HCT116 (cell line): ENCODE measurements around the gene EXD3. TPM values are rescaled to one million over a fixed set of nuclear protein-coding genes. Genes with fewer than 3 reads are reported as not detected.

Experiments
- ATAC-seq: fragments of 200-7000 bp; cut with Tn5 transposase; 2 replicates; pipeline ENCODE4 v1.9.1; 2020; ENCODE audit warnings: mild to moderate bottlenecking, moderate library complexity
- BruUV-seq: library from RNA; stranded (reverse); fragments of 400-500 nt; replicated peaks from 2 replicates; lab custom pipeline; 2021; lab: Mats Ljungman, UMichigan
- CTCF ChIA-PET: fragments of 300-600 bp; sonication (Branson Sonifier 250); formaldehyde crosslinking; loops from one replicate; lab custom pipeline; 2021; ENCODE audit warnings: antibody characterized with exemption; lab: Charles Lee
- POLR2A ChIA-PET: fragments of 300-600, 350-600 bp; sonication (Branson Sonifier 250); formaldehyde crosslinking; loops from one replicate; lab custom pipeline; 2021; ENCODE audit warnings: antibody characterized with exemption; lab: Charles Lee
- RAD21 ChIA-PET, 2 experiments: fragments of 300-600 bp; sonication (Branson Sonifier 250); formaldehyde crosslinking; loops; one replicate each; lab custom pipeline; 2023; ENCODE audit warnings: low total read pairs in 2 of 2; ENCODE audit not compliant: uncharacterized antibody in 2 of 2, unreplicated experiment in 2 of 2, low non-redundant PET in 1 of 2; lab: Charles Lee
- DNase-seq: peaks from one replicate; pipeline ENCODE4 v3.0.0-alpha.2; 2010; ENCODE audit warnings: low read depth, low spot score
- H2AFZ ChIP-seq: fragments of 200-600 bp; shearing (Covaris generic), sonication (generic); 2 replicates; pipeline ENCODE4 v1.6.1; 2017; ENCODE audit warnings: low read depth, mixed run types, mixed read lengths, antibody characterized with exemption, low read length; ENCODE audit not compliant: poor library complexity, severe bottlenecking
- H3K27ac ChIP-seq: 2 replicates; pipeline ENCODE4 v1.5.1; 2012; ENCODE audit warnings: low read depth, low read length
- H3K27me3 ChIP-seq: fragments of 200-600 bp; sonication (generic); 2 replicates; pipeline ENCODE4 v1.6.1; 2016; ENCODE audit warnings: mixed run types, low read length, mixed read lengths; ENCODE audit not compliant: insufficient read depth
- H3K36me3 ChIP-seq, 2 experiments: fragments of 200-500 bp in 1 of 2; fragments of 200-600 bp in 1 of 2; sonication (Bioruptor generic) in 1 of 2; sonication (generic) in 1 of 2; 2 replicates each; pipeline versions ENCODE4 v1.5.1 to v1.6.1; 2014 to 2016; ENCODE audit warnings: low read length in 2 of 2, inconsistent platforms in 1 of 2, mixed read lengths in 1 of 2, mixed run types in 1 of 2; ENCODE audit not compliant: insufficient read depth in 2 of 2, control insufficient read depth in 1 of 2
- H3K4me1 ChIP-seq, 2 experiments: fragments of 200-600 bp in 1 of 2; sonication (generic) in 1 of 2; 2 replicates each; pipeline versions ENCODE4 v1.5.1 to v1.6.1; 2012 to 2017; ENCODE audit warnings: low read length in 2 of 2, inconsistent platforms in 1 of 2, mild to moderate bottlenecking in 1 of 2, mixed read lengths in 1 of 2, mixed run types in 1 of 2, moderate library complexity in 1 of 2; ENCODE audit not compliant: insufficient read depth in 2 of 2, control insufficient read depth in 1 of 2
- H3K4me2 ChIP-seq: fragments of 200-600 bp; sonication (generic); 2 replicates; pipeline ENCODE4 v1.6.1; 2017; ENCODE audit warnings: mixed run types, low read length, mixed read lengths
- H3K4me3 ChIP-seq, 2 experiments: fragments of 200-600 bp in 1 of 2; sonication (generic) in 1 of 2; replicated peaks in 1 of 2; 2 replicates each; pipeline ENCODE4 v1.5.1; 2011 to 2016; ENCODE audit warnings: low read length in 2 of 2, control low read depth in 1 of 2, low read depth in 1 of 2, mild to moderate bottlenecking in 1 of 2, mixed read lengths in 1 of 2, mixed run types in 1 of 2
- H3K79me2 ChIP-seq: fragments of 200-600 bp; sonication (generic); 2 replicates; pipeline ENCODE4 v1.6.1; 2017; ENCODE audit warnings: mild to moderate bottlenecking, mixed run types, low read length, moderate library complexity, mixed read lengths; ENCODE audit not compliant: insufficient read depth
- H3K9ac ChIP-seq: fragments of 200-600 bp; sonication (generic); 2 replicates; pipeline ENCODE4 v1.6.1; 2016; ENCODE audit warnings: low read length, mixed read lengths
- H3K9me2 ChIP-seq: fragments of 200-600 bp; sonication (generic), shearing (Covaris generic); 2 replicates; pipeline ENCODE4 v1.6.1; 2017; ENCODE audit warnings: mixed run types, mild to moderate bottlenecking, moderate library complexity; ENCODE audit not compliant: insufficient read depth
- H3K9me3 ChIP-seq, 2 experiments: fragments of 200-500 bp in 1 of 2; fragments of 200-600 bp in 1 of 2; sonication (Bioruptor generic) in 1 of 2; sonication (generic) in 1 of 2; 2 replicates each; pipeline ENCODE4 v1.6.1; 2014 to 2017; ENCODE audit warnings: low read length in 2 of 2, mixed read lengths in 2 of 2, inconsistent platforms in 1 of 2, low read depth in 1 of 2, mild to moderate bottlenecking in 1 of 2, mixed run types in 1 of 2, moderate library complexity in 1 of 2; ENCODE audit not compliant: control insufficient read depth in 1 of 2, insufficient read depth in 1 of 2
- H4K20me1 ChIP-seq: fragments of 200-600 bp; sonication (generic), shearing (Covaris generic); 2 replicates; pipeline ENCODE4 v1.6.1; 2017; ENCODE audit warnings: mixed run types, mild to moderate bottlenecking, moderate library complexity; ENCODE audit not compliant: insufficient read depth
- CBX3 ChIP-seq: IDR thresholded peaks from 2 replicates; pipeline ENCODE4 v1.6.1; 2012; ENCODE audit warnings: low read depth
- CEBPB ChIP-seq: IDR thresholded peaks from 2 replicates; pipeline ENCODE4 v1.6.1; 2012; ENCODE audit warnings: low read depth
- EGR1 ChIP-seq: IDR thresholded peaks from 2 replicates; pipeline ENCODE4 v1.6.1; 2012; ENCODE audit warnings: low read depth
- JUND ChIP-seq: IDR thresholded peaks from 2 replicates; pipeline ENCODE4 v1.6.1; 2012
- POLR2A ChIP-seq: IDR thresholded peaks from 2 replicates; pipeline ENCODE4 v1.7.0; 2011; ENCODE audit warnings: borderline replicate concordance; ENCODE audit not compliant: insufficient read depth, insufficient read length; ENCODE audit errors: extremely low read depth
- POLR2AphosphoS5 ChIP-seq: IDR thresholded peaks from 2 replicates; pipeline ENCODE4 v1.6.1; 2011; ENCODE audit warnings: mild to moderate bottlenecking, low read depth, low read length, moderate library complexity
- SIN3A ChIP-seq: IDR thresholded peaks from 2 replicates; pipeline ENCODE4 v1.6.1; 2012; ENCODE audit warnings: low read depth
- SP1 ChIP-seq: IDR thresholded peaks from 2 replicates; pipeline ENCODE4 v1.6.1; 2012; ENCODE audit warnings: low read depth
- TCF7L2 ChIP-seq: IDR thresholded peaks from 2 replicates; pipeline ENCODE4 v1.7.0; 2011; ENCODE audit warnings: borderline replicate concordance, inconsistent platforms; ENCODE audit not compliant: insufficient read depth, insufficient read length; ENCODE audit errors: extremely low read depth
- ZBTB33 ChIP-seq: IDR thresholded peaks from 2 replicates; pipeline ENCODE4 v1.6.1; 2011; ENCODE audit warnings: mild to moderate bottlenecking, low read length, moderate library complexity; ENCODE audit not compliant: insufficient replicate concordance; ENCODE audit errors: extremely low read depth
- ZNF274 ChIP-seq: fragments of 200-500 bp; sonication (Bioruptor generic); IDR thresholded peaks from 2 replicates; pipeline ENCODE4 v1.6.1; 2014; ENCODE audit warnings: mild to moderate bottlenecking, low read depth, low read length, inconsistent platforms
- intact Hi-C: fragments of 100-400 bp; cut with micrococcal nuclease; formaldehyde crosslinking; loops from 2 replicates; pipeline ENCODE4 v1.10.0; 2022
- total RNA-seq: library from RNA; stranded (reverse); gene quantifications from one replicate; pipeline ENCODE4 v1.2.1, GENCODE V29; 2021; ENCODE audit not compliant: unreplicated experiment
- TF ChIP-seq, protein P1 (sequence below), 3 experiments: fragments of 200-600 bp in 1 of 3; sonication (generic) in 1 of 3; IDR thresholded peaks in 2 of 3; conservative IDR thresholded peaks in 1 of 3; 2 replicates each; pipeline ENCODE4 v1.5.1; 2012 to 2017; ENCODE audit warnings: low read depth in 2 of 3, low read length in 2 of 3, antibody characterized with exemption in 1 of 3, borderline replicate concordance in 1 of 3, control low read depth in 1 of 3, mild to moderate bottlenecking in 1 of 3, mixed read lengths in 1 of 3, mixed run types in 1 of 3, moderate library complexity in 1 of 3; ENCODE audit not compliant: insufficient read depth in 1 of 3
- TF ChIP-seq, protein P2 (sequence below): IDR thresholded peaks from 2 replicates; pipeline ENCODE4 v1.6.1; 2012

Gene EXD3
- total RNA-seq, 1 experiment from 2014 or later = 25.4 TPM

GRCh38 chr9:137265496-137266161, 157.3 kb downstream of the EXD3 start:
- no peak for DNase-seq
- RAD21 ChIA-PET = no interaction called here
- H3K4me3 ChIP-seq = no peak overlapping the region
- no peak overlapping the region for H3K27ac ChIP-seq
- H3K4me2 ChIP-seq = no peak overlapping the region
- no peak overlapping the region for H2AFZ ChIP-seq
- no peaks in the 10 kb centered on the region for H3K9me3 ChIP-seq
- TF ChIP-seq SP1 = no peak
- no peak for TF ChIP-seq ZBTB33
- TF ChIP-seq, protein P1, sequence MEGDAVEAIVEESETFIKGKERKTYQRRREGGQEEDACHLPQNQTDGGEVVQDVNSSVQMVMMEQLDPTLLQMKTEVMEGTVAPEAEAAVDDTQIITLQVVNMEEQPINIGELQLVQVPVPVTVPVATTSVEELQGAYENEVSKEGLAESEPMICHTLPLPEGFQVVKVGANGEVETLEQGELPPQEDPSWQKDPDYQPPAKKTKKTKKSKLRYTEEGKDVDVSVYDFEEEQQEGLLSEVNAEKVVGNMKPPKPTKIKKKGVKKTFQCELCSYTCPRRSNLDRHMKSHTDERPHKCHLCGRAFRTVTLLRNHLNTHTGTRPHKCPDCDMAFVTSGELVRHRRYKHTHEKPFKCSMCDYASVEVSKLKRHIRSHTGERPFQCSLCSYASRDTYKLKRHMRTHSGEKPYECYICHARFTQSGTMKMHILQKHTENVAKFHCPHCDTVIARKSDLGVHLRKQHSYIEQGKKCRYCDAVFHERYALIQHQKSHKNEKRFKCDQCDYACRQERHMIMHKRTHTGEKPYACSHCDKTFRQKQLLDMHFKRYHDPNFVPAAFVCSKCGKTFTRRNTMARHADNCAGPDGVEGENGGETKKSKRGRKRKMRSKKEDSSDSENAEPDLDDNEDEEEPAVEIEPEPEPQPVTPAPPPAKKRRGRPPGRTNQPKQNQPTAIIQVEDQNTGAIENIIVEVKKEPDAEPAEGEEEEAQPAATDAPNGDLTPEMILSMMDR (IDR thresholded peaks at IDR 0.05 in 2 of 3, conservative IDR thresholded peaks at IDR 0.05 in 1 of 3; ENCODE audit: borderline replicate concordance in 1 of 3, insufficient read depth in 1 of 3, low read depth in 2 of 3, low read length in 2 of 3) = no peak
- no peak for TF ChIP-seq JUND
- no peak for TF ChIP-seq CBX3
- TF ChIP-seq, protein P2, sequence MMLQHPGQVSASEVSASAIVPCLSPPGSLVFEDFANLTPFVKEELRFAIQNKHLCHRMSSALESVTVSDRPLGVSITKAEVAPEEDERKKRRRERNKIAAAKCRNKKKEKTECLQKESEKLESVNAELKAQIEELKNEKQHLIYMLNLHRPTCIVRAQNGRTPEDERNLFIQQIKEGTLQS = no peak
- TF ChIP-seq POLR2A = no peak
- TF ChIP-seq ZNF274 = no peak
- no peak for TF ChIP-seq TCF7L2
- TF ChIP-seq SIN3A = no peak
- TF ChIP-seq CEBPB = no peak
- TF ChIP-seq POLR2AphosphoS5 = no peak
- no peak for TF ChIP-seq EGR1
- H3K4me1 ChIP-seq = no peaks in the 10 kb centered on the region
- H3K36me3 ChIP-seq = peaks cover 12 to 29% of the 10 kb centered on the region in 2 experiments; a peak in 3 of 4 replicates
- H4K20me1 ChIP-seq = no peaks in the 10 kb centered on the region
- POLR2A ChIA-PET = interaction anchor here (1.3 kb wide), 1 partner anchor 11 kb away, joined by 4 read pairs; the partner anchor contains the start of gene TOR4A
- CTCF ChIA-PET = no interaction called here
- H3K9me2 ChIP-seq = no peaks in the 10 kb centered on the region
- no TSS peak for BruUV-seq
- peaks cover 6% of the 10 kb centered on the region; the same call in 1 of the 2 replicates for H3K79me2 ChIP-seq
- H3K9ac ChIP-seq = no peak overlapping the region
- no peaks in the 10 kb centered on the region for H3K27me3 ChIP-seq
- ATAC-seq = no peak
- intact Hi-C loops = no loop called here
